Duodenal mucosa (tissue), 2 donors: ENCODE data around the gene SSR1.
"Not testable (repeated sequence)": the region's sequence is repeated elsewhere in the genome, so short reads cannot be mapped to it uniquely, and the experiment has no call there.

ENCODE experiments used
- H3K27ac ChIP-seq: one replicate; pipeline ENCODE4 v1.7.0; 2013; ENCODE audit warnings: low read depth, low read length
- H3K27me3 ChIP-seq, 2 donors: one replicate each; pipeline ENCODE4 v1.7.0; 2013; ENCODE audit warnings: low read length in 2 of 2, control low read depth in 1 of 2; ENCODE audit not compliant: insufficient read depth in 2 of 2, control insufficient read depth in 1 of 2
- H3K36me3 ChIP-seq, 2 donors: one replicate each; pipeline ENCODE4 v1.7.0; 2013; ENCODE audit warnings: low read length in 2 of 2, control low read depth in 1 of 2; ENCODE audit not compliant: insufficient read depth in 2 of 2, control insufficient read depth in 1 of 2
- H3K4me1 ChIP-seq, 2 donors: one replicate each; pipeline ENCODE4 v1.7.0; 2013; ENCODE audit warnings: low read length in 2 of 2, control low read depth in 1 of 2; ENCODE audit not compliant: insufficient read depth in 2 of 2, control insufficient read depth in 1 of 2
- H3K4me3 ChIP-seq, 2 donors: one replicate each; pipeline ENCODE4 v1.7.0; 2013; ENCODE audit warnings: low read length in 2 of 2, low read depth in 1 of 2
- H3K9ac ChIP-seq, 2 donors: one replicate each; pipeline ENCODE4 v1.7.0; 2013; ENCODE audit warnings: low read length in 2 of 2, low read depth in 1 of 2
- H3K9me3 ChIP-seq, 2 donors: one replicate each; pipeline ENCODE4 v1.7.0; 2013; ENCODE audit warnings: low read length in 2 of 2, control low read depth in 1 of 2; ENCODE audit not compliant: control insufficient read depth in 1 of 2

SSR1 gene

GRCh38 chr6:7283676-7284075, 29.3 kb downstream of the SSR1 start:
- Histone ChIP-seq H3K9ac (no peak overlapping the region), H3K27me3 (no peaks in the 10 kb centered on the region), H3K36me3 (peaks cover 0 to 31% of the 10 kb centered on the region in 2 donors), H3K4me3 (no peak overlapping the region), H3K27ac (no peak overlapping the region), H3K4me1 (no peaks in the 10 kb centered on the region), H3K9me3 (no peaks in the 10 kb centered on the region)

DNA sequence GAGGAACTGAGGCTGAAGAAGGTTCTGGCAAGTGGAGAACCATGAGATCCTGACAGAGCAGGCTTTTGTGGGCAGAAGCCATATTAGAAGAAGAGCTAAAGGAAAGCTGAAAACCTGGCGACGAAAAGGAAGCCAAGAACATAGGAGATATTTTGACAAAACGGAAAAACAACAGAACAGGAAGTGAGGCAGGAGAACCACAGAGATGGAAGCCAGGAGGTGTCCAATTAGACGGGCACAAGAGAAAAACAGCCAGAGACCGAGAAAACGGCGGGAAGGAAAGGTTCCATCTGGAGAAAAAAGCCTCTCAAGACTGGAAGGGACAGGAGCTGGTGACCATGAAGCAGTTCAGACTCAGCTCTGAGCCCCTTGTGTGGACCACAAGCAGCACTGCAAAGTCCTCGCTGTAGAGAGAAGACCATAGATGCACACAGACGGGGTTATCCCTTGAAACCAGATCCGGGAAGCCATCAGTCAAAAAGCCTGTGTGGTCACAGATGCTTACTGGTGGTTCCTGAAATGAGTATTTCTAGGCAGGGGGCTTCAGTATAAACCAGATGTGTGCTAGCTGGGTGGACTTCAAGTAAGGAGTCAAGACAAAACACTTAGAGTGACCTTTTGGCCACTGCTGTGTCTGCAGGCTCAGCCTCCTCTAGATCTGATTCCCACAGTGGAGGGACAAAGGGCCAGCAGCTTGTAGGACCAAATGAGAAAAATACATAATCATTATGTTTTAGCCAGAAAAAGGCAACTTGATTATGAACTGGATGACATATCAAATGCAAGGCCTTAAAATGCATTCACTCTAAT, 30.7 kb downstream of the SSR1 start:
- Histone ChIP-seq H3K9me3 (no peaks in the 10 kb centered on the region), H3K36me3 (peaks cover 0 to 26% of the 10 kb centered on the region in 2 donors), H3K27ac (no peak overlapping the region), H3K4me1 (peaks cover 0 to 6% of the 10 kb centered on the region in 2 donors), H3K27me3 (no peaks in the 10 kb centered on the region), H3K4me3 (no peak overlapping the region), H3K9ac (no peak overlapping the region)

GRCh38 chr6:7276199-7276524, 36.8 kb downstream of the SSR1 start:
- Histone ChIP-seq H3K4me3 (no peak overlapping the region), H3K9me3 (no peaks in the 10 kb centered on the region), H3K27ac (no peak overlapping the region), H3K27me3 (no peaks in the 10 kb centered on the region), H3K9ac (no peak overlapping the region), H3K36me3 (no peaks in the 10 kb centered on the region), H3K4me1 (peaks cover 0 to 7% of the 10 kb centered on the region in 2 donors)

DNA sequence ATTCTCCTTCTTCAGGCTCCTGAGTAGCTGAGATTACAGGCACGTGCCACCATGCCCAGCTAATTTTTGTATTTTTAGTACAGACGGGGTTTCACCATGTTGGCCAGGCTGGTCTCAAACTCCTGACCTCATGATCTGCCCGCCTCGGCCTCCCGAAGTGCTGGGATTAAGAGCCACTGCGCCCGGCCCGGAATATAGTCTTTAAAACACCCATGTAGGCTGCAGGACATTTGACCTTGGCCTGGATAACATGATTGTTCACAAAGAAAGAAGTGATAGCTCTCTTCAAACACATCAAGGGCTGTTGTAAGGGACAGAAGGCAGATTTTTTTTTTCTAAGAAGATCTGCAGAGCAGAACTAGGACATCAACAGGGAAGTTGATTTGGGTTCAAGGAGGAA, 38.5 kb downstream of the SSR1 start:
- not testable (repeated sequence) for H3K9ac ChIP-seq, H3K27ac ChIP-seq, H3K27me3 ChIP-seq, H3K4me3 ChIP-seq, H3K36me3 ChIP-seq, H3K9me3 ChIP-seq
- H3K4me1 ChIP-seq: peaks cover 0 to 13% of the 10 kb centered on the region in 2 donors

- no peaks in the 10 kb centered on the region for H3K27me3 ChIP-seq
- no peak overlapping the region for H3K4me3 ChIP-seq
- no peaks in the 10 kb centered on the region for H3K36me3 ChIP-seq
- no peak overlapping the region for H3K27ac ChIP-seq
- no peaks in the 10 kb centered on the region for H3K9me3 ChIP-seq
- no peak overlapping the region for H3K9ac ChIP-seq
- H3K4me1 ChIP-seq: peaks cover 0 to 13% of the 10 kb centered on the region in 2 donors
Measured at GRCh38 chr6:7273709-7274108, 39.3 kb downstream of the SSR1 start.

DNA sequence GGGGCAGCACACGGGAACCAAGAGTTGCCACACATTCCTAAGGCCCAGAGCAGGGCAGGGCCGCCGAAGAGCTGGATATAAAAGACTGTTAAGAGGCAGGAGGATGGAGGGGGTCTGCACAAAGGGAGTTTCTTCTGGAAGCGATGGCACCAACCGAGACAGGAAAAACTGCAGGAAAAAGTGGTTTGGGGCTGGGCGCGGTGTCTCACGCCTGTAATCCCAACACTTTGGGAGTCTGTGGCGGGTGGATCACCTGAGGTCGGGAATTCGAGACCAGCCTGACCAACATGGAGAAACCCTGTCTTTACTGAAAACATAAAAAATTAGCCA, 41.8 kb downstream of the SSR1 start:
- no peaks in the 10 kb centered on the region for H3K9me3 ChIP-seq
- H3K4me3 ChIP-seq: no peak overlapping the region
- no peak overlapping the region for H3K9ac ChIP-seq
- H3K27ac ChIP-seq: no peak overlapping the region
- H3K36me3 ChIP-seq: no peaks in the 10 kb centered on the region
- H3K27me3 ChIP-seq: no peaks in the 10 kb centered on the region
- H3K4me1 ChIP-seq: peaks cover 5 to 8% of the 10 kb centered on the region in 2 donors

DNA sequence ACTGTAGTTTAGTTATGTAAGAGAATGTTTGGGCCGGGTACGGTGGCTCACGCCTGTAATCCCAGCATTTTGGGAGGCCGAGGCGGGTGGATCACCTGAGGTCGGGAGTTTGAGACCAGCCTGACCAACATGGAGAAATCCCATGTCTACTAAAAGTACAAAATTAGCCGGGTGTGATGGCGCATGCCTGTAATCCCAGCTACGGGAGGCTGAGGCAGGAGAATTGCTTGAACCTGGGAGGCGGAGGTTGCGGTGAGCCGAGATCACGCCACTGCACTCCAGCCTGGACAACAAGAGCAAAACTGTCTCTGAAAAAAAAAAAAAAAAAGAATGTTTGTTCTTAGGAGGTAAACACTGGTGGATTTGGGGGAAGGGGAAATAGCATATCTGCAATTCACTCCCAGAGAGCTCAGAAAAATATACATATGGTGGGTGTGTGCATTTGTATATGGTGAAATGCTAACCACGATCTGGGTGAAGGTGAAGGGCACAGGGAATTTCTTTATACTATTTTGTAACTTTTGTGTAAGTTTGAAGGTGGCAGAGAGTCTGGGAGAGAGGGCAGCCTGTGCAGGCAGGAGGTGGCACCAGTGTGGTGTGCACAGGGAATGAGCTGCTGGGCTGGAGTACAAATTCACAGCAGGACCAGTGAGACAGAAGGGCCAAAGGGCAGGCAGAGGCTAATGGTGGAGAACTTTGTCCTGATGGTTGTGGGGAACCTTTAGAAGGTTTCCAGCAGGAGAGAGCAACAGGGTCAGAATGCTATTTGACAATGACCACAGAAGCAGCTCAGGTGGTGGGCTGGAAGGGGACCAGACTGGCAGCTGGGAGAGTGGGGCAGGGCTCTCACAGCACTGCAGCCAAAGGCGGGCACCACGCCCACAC, 42.4 kb downstream of the SSR1 start:
- no peak overlapping the region for H3K27ac ChIP-seq
- no peaks in the 10 kb centered on the region for H3K9me3 ChIP-seq
- no peaks in the 10 kb centered on the region for H3K36me3 ChIP-seq
- H3K27me3 ChIP-seq: no peaks in the 10 kb centered on the region
- H3K4me1 ChIP-seq: peaks cover 5 to 8% of the 10 kb centered on the region in 2 donors
- H3K9ac ChIP-seq: no peak overlapping the region
- no peak overlapping the region for H3K4me3 ChIP-seq

DNA sequence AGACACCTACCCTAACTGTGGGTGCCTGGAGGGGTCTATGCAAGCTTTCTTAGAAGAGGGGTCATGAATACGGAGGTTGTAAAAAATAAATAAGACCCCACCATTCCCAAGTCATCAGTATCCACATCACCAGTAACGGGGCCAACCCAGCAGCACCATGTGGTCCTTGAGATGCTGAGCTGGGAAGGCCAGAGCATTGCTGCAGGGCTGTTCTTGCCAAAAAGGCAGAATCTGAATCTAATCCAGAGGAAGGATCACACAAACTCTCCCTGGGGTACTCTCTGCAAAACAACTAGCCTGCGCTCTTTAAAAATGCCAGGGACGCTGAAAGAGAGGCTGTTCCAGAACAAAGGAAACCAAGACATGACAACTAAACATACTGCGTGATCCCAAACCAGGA, 43.2 kb downstream of the SSR1 start:
- Histone ChIP-seq H3K4me1 (peaks cover 5 to 8% of the 10 kb centered on the region in 2 donors), H3K4me3 (no peak overlapping the region), H3K9me3 (no peaks in the 10 kb centered on the region), H3K9ac (no peak overlapping the region), H3K36me3 (no peaks in the 10 kb centered on the region), H3K27me3 (no peaks in the 10 kb centered on the region), H3K27ac (no peak overlapping the region)

DNA sequence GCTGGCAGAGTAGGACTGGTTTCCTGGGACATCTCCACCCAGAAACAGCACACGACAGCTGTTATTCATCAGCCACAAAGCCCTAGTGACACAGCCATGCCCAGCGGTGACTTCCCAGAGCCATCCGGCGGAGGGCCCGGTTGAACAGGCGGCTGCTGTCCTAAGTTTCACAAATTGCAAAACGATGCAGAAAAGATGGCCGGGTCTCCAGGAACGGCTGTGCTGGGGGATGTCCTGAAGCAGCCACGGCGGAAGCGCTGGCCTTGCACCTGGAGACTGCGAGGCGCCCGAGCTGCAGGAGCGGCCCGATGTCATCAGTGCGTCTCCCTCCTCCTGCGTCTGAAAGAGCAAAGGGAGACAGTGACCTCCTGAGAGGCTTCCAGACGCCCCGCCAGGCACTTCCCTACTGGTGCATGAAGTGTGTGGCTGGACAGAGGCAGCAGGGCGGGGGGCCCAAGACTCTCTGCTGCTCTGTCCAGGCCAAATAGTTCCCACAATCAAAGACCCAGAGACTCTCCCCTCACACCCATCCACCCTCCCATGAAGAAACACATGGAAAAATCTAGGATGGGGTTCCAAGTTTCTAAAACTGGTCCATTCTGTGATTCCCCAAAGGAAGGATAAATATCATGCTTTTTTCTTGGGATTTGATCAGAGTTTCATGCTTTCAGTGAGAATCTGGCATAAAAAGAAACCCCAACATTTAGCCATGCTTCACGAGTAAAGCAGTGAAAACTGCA, 44.0 kb downstream of the SSR1 start:
- no peak overlapping the region for H3K27ac ChIP-seq

GRCh38 chr6:7268362-7268761, 44.6 kb downstream of the SSR1 start:
- peaks cover 5 to 8% of the 10 kb centered on the region in 2 donors for H3K4me1 ChIP-seq
- H3K27ac ChIP-seq: no peak overlapping the region
- no peaks in the 10 kb centered on the region for H3K27me3 ChIP-seq
- H3K4me3 ChIP-seq: no peak overlapping the region
- no peak overlapping the region for H3K9ac ChIP-seq
- H3K36me3 ChIP-seq: no peaks in the 10 kb centered on the region
- H3K9me3 ChIP-seq: no peaks in the 10 kb centered on the region

More for the DNA sequence above, 44.0 kb downstream of the SSR1 start:
- H3K9ac ChIP-seq: no peak overlapping the region
- peaks cover 5 to 8% of the 10 kb centered on the region in 2 donors for H3K4me1 ChIP-seq
- H3K27me3 ChIP-seq: no peaks in the 10 kb centered on the region
- H3K36me3 ChIP-seq: no peaks in the 10 kb centered on the region
- no peaks in the 10 kb centered on the region for H3K9me3 ChIP-seq
- no peak overlapping the region for H3K4me3 ChIP-seq
